Fibroblast of lung (primary cell): ENCODE measurements around the gene CENPU.

ENCODE experiments used
- EZH2 ChIP-seq: IDR thresholded peaks from 2 replicates; pipeline ENCODE4 v1.5.1; 2012; ENCODE audit warnings: low read length, control low read depth, mild to moderate bottlenecking; ENCODE audit errors: missing control alignments
- TF ChIP-seq, protein P1 (sequence below), 2 donors: IDR thresholded peaks in 1 of 2; conservative IDR thresholded peaks in 1 of 2; 1 replicate in 1 of 2; 2 replicates in 1 of 2; pipeline ENCODE4 v1.5.1; 2011 to 2012; ENCODE audit warnings: low read length in 2 of 2, control low read depth in 1 of 2, inconsistent platforms in 1 of 2, low read depth in 1 of 2, mild to moderate bottlenecking in 1 of 2

GRCh38 chr4:184766446-184766845 lies 32.5 kb upstream of the CENPU start:
- TF ChIP-seq, protein P1, sequence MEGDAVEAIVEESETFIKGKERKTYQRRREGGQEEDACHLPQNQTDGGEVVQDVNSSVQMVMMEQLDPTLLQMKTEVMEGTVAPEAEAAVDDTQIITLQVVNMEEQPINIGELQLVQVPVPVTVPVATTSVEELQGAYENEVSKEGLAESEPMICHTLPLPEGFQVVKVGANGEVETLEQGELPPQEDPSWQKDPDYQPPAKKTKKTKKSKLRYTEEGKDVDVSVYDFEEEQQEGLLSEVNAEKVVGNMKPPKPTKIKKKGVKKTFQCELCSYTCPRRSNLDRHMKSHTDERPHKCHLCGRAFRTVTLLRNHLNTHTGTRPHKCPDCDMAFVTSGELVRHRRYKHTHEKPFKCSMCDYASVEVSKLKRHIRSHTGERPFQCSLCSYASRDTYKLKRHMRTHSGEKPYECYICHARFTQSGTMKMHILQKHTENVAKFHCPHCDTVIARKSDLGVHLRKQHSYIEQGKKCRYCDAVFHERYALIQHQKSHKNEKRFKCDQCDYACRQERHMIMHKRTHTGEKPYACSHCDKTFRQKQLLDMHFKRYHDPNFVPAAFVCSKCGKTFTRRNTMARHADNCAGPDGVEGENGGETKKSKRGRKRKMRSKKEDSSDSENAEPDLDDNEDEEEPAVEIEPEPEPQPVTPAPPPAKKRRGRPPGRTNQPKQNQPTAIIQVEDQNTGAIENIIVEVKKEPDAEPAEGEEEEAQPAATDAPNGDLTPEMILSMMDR (conservative IDR thresholded peaks at IDR 0.05 in 1 of 2, IDR thresholded peaks at IDR 0.05 in 1 of 2; ENCODE audit: low read depth in 1 of 2, low read length in 2 of 2), result no peak
- no peak for TF ChIP-seq EZH2
